ENCODE measurements around the gene DGKZ.

The DGKZ gene

DNA sequence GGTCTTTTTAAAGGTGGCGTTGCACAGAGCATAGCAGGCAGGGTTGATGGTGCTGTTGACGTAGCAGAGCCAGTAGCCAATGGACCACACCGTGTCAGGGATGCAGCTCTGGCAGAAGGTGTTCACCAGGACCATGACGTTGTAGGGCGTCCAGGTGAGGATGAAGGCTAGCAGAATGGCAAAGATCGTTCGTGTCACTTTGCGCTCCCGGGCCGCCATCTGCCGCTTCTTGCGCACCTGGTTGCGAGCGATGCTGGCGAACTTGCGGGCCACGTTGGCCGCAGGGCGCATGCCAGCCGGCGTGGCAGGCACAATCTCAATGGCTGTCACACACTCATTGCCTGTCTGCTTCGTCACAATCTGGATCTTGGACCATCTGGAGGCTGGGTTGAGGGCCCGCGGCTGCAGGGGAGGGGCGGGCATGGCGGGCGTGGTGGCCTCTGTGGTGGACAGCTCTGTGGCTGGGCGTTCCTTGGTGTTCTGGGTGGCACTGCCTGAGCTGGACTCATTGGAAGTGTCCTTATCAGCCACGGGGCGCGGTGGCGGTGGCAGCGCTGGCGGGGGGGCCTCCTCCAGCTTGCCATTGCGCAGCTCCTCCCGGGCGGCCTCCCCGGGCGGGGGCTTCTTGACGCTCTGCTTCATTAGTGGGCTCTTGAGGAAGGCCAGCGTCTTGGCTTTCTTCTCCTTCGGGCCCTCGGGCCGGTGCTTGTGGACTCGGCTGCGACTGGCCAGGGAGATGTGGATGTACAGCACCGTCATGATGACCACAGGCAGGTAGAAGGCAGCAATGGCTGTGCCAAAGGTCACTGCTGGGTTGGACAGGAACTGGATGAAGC is 38.1 kb downstream of the DGKZ start:
- CTCF ChIA-PET: interaction anchor here (1.4 kb wide), 1 partner anchor 105 kb away, joined by 3 read pairs; no protein-coding TSS in a partner anchor
- TF ChIP-seq, protein P1, sequence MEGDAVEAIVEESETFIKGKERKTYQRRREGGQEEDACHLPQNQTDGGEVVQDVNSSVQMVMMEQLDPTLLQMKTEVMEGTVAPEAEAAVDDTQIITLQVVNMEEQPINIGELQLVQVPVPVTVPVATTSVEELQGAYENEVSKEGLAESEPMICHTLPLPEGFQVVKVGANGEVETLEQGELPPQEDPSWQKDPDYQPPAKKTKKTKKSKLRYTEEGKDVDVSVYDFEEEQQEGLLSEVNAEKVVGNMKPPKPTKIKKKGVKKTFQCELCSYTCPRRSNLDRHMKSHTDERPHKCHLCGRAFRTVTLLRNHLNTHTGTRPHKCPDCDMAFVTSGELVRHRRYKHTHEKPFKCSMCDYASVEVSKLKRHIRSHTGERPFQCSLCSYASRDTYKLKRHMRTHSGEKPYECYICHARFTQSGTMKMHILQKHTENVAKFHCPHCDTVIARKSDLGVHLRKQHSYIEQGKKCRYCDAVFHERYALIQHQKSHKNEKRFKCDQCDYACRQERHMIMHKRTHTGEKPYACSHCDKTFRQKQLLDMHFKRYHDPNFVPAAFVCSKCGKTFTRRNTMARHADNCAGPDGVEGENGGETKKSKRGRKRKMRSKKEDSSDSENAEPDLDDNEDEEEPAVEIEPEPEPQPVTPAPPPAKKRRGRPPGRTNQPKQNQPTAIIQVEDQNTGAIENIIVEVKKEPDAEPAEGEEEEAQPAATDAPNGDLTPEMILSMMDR (IDR thresholded peaks at IDR 0.05; ENCODE audit: control extremely low read depth, extremely low read depth, low read depth, missing control alignments): no peak
- no peak for DNase-seq (ENCODE audit: extremely low spot score)
- POLR2A ChIA-PET: no interaction called here

DNA sequence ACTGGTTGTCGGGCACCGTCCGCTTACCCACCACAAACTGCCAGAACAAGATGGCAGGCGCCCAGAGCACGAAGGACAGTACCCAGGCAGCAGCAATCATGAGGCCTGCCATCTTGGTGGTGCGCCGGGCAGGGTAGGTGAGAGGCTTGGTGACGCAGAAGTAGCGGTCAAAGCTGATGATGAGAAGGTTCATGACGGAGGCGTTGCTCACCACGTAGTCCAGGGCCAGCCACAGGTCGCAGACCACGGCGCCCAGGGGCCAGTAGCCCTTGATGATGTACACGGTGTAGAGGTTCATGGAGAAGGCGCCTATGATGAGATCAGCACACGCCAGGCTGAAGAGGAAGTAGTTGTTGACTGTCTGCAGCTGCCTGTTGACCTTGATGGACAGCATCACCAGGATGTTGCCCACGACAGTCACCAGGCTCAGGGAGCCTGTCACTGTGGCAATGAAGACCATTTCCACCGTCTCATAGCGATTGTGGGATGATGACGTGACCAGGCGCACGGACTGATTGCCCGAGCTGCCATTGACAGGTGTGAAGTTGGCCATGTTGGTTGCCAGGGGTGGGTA is 38.8 kb downstream of the DGKZ start:
- CTCF ChIA-PET: interaction anchor here (1.4 to 7.4 kb wide), 2 partner anchors 104 to 145 kb away, joined by 3 to 83 read pairs; no protein-coding TSS in a partner anchor

DNA sequence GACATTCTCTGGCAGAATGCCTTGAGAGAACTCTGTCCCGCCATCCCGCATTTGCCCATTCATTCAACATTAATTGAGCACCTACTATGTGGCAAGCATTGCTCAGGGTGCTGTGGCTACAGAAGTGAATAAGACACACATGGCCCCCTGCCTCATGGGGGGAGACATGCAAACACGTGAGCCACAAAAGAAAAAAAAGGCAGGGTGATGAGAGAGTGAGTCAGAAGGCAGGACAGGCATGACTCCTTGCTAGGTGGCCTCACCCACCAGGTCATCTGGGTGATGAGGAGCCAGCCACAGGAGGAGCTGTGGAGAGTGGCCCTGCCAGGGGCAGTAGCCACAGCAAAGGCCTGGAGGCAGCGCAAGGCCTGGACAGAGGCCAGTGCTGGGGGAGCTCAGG is 39.4 kb downstream of the DGKZ start:
- TF ChIP-seq, protein P1 (IDR thresholded peaks at IDR 0.05; ENCODE audit: control extremely low read depth, extremely low read depth, low read depth, missing control alignments): no peak
- ChIA-PET POLR2A (interaction anchor here (0.6 kb wide), 1 partner anchor 45 kb away, joined by 3 read pairs; no protein-coding TSS in a partner anchor), CTCF (interaction anchor here (0.8 to 7.4 kb wide), 8 partner anchors 10 to 144 kb away, joined by 3 to 83 read pairs (median 22); no protein-coding TSS in a partner anchor)
- no peak for DNase-seq (ENCODE audit: extremely low spot score)

More for the DNA sequence above, 38.8 kb downstream of the DGKZ start:
- POLR2A ChIA-PET: no interaction called here
- DNase-seq (ENCODE audit: extremely low spot score): no peak
- TF ChIP-seq, protein P1 (IDR thresholded peaks at IDR 0.05; ENCODE audit: control extremely low read depth, extremely low read depth, low read depth, missing control alignments): no peak

DNA sequence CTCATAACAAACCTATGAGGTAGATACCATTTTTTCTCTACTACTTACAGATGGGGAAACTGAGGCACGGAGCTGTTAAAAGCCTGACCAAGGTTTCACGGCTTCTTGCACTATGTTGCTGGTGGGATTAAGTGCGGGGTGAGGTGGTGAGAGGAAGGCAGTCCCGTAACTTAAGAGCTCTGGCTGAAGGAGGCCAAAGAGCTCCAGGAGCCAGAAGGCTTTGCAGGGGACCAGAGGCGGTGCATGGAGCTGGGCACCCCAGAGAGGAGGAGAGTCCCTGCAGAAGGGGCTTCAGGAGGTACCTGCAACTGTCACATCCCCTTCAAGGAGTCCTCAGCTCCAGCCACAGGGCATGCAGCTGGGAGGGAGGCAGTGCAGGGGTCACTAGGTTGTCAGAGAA is 40.2 kb downstream of the DGKZ start:
- POLR2A ChIA-PET: interaction anchor here (0.6 kb wide), 1 partner anchor 44 kb away, joined by 3 read pairs; no protein-coding TSS in a partner anchor
- CTCF ChIA-PET: interaction anchor here (0.6 to 7.4 kb wide), 23 partner anchors 11 to 300 kb away, joined by 3 to 83 read pairs (median 6); no protein-coding TSS in a partner anchor
- DNase-seq (ENCODE audit: extremely low spot score): no peak
- TF ChIP-seq, protein P1 (IDR thresholded peaks at IDR 0.05; ENCODE audit: control extremely low read depth, extremely low read depth, low read depth, missing control alignments): no peak

DNA sequence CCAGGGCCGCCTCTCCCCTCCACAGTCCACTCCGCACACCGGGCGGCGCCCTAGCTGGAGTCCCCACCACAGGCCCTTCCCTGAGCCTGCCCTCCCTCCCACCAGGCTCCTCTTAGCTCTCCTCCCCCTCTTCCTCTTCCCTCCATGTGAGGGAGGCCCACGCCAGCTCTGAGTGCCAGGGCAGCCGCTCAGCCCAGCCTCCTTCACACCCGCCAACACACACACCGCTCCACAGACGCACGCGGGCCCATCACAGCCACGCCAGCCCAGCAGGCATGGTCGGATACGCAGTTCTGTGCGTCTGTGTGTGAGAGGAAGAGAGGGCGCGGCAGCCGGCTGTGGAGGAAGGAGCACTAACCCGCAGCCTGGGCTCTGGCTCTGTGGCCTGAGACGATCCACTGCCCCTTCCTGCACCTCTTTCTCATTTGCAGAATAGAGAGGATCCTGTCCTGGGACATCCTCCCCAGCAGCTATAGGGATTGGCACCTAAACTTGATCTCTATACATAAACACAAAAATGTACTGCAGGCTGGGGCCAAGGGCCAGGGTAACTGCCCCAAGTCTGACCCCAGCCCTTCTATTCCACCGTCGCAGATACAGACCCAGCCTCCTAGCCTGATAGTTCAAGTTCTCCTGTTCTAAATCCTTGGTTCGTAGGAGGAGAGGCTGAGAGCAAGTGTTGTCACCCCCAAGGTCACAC is 40.8 kb downstream of the DGKZ start:
- no peak for DNase-seq (ENCODE audit: extremely low spot score)
- CTCF ChIA-PET: interaction anchor here (0.6 to 7.4 kb wide), 42 partner anchors 8 to 300 kb away, joined by 3 to 83 read pairs (median 5); no protein-coding TSS in a partner anchor
- POLR2A ChIA-PET: no interaction called here
- TF ChIP-seq, protein P1 (IDR thresholded peaks at IDR 0.05; ENCODE audit: control extremely low read depth, extremely low read depth, low read depth, missing control alignments): no peak

All from GM10248 (cell line).